NB4 (cell line): ENCODE data around the gene BMAL1.

Experiments used
- DNase-seq: peaks from one replicate; pipeline ENCODE4 v3.0.0; 2010; ENCODE audit warnings: low read depth
- H3K4me3 ChIP-seq: one replicate; pipeline ENCODE4 v1.5.1; 2011; ENCODE audit warnings: mild to moderate bottlenecking, low read depth, low read length, moderate library complexity
- CTCF ChIP-seq: IDR thresholded peaks from one replicate; pipeline ENCODE4 v1.5.1; 2012; ENCODE audit warnings: low read depth, low read length
- MYC ChIP-seq: IDR thresholded peaks from 2 replicates; pipeline ENCODE4 v1.6.1; 2011; ENCODE audit warnings: low read depth, low read length
- POLR2A ChIP-seq: IDR thresholded peaks from 2 replicates; pipeline ENCODE4 v1.6.1; 2011; ENCODE audit warnings: mild to moderate bottlenecking; ENCODE audit not compliant: insufficient read length; ENCODE audit errors: extremely low read depth
- TF ChIP-seq, protein P1 (sequence below): IDR thresholded peaks from 2 replicates; pipeline ENCODE4 v1.6.1; 2011; ENCODE audit warnings: low read depth, low read length

BMAL1 gene

DNA sequence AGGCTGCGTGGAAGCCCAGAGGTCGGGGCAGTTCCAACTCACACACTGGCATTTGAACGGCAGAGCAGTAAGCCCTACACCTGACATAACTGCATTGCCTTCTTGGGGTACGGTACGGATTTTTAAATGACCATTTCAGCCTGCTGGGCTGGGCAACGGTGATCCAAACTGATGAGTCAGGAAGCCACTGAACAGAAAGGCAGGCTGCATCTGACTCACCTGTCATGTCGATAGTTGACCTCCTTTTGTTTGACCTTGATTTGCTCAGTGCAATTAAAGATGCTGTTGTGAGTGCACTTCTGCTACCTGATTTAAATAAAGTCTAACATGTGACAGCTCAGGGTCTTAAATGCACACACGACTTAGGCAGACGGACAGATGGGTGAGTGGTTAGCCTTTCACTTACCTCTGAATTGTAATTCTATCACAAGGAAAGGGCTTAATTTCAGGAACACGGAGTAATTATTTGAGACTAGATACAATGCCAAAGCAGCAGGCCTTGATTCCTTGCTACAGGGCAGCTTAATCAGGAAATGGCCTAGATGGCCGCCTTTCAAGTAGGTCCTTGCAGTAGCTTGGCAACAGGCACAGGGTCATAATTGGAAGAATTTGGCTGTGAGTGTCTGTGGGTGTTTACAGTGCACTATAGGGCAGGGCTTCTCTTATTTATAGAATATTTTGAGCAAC lies 52.2 kb downstream of the BMAL1 start:
- no peak for DNase-seq
- no peak overlapping the region for H3K4me3 ChIP-seq
- TF ChIP-seq, protein P1, sequence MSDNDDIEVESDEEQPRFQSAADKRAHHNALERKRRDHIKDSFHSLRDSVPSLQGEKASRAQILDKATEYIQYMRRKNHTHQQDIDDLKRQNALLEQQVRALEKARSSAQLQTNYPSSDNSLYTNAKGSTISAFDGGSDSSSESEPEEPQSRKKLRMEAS: no peak
- TF ChIP-seq MYC (no peak), CTCF (no peak), POLR2A (no peak)

DNA sequence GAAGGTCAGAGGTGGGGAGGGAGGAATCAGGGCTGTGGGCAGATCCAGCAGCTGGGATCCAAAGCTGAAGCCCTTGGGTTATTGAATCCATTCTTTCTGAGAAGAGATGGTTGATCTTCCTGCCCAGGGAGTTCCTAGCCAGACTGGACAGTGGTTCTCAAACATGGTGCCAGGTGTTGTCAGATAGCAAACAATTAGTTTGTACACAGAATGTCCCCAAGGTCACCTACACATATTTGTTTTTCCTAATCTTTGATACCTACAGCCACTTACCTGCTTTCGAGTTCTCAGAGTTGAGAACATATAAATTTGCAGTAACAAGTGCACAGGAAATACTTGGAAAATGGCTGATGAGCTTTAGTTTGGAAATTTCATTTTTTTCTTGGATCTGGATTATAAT lies 54.5 kb downstream of the BMAL1 start:
- no peak overlapping the region for H3K4me3 ChIP-seq
- TF ChIP-seq, protein P1: no peak
- TF ChIP-seq MYC: no peak
- TF ChIP-seq POLR2A: no peak
- no peak for TF ChIP-seq CTCF
- no peak for DNase-seq

- TF ChIP-seq POLR2A (no peak), MYC (no peak)
- TF ChIP-seq, protein P1: no peak
- peak; percentile 39 for DNase-seq
- no peak overlapping the region for H3K4me3 ChIP-seq
Measured at GRCh38 chr11:13333456-13333957, 55.9 kb downstream of the BMAL1 start.

DNA sequence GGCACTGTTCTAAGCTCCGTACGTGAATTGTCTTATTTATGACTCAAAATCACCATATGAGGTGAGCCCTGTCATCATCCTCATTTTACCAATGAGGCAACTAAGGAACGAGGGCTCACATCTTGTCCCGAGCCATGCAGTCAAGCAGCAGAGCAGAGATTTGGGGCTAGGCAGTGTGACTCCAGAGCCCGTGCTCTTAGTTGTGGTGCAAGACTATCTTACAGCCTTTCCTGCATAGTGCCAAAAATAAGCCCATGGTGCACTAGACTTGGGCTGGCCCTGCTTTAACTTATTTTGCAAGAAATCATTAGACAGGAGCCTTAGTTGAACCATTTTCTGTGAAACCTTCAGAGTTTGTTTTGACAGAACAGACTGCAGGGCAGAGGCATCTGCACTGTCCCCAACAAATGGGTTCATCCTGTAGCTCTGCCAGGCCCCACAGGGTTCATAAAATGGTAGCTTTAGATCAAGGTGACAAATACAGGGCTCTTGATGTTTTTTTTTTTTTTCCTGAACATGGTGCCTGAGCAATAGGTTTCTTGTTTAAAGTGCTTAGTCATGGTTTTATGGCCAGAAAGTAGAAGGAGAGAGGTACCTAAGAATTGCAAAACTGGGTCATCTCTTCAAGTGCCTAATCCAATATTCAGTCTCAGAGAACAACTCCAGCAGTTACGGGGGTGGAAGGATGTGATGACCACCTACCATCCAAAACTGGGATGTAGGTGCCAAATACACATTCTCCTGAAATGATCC lies 56.6 kb downstream of the BMAL1 start:
- H3K4me3 ChIP-seq: no peak overlapping the region
- TF ChIP-seq POLR2A: no peak
- TF ChIP-seq, protein P1: no peak
- DNase-seq: no peak

DNA sequence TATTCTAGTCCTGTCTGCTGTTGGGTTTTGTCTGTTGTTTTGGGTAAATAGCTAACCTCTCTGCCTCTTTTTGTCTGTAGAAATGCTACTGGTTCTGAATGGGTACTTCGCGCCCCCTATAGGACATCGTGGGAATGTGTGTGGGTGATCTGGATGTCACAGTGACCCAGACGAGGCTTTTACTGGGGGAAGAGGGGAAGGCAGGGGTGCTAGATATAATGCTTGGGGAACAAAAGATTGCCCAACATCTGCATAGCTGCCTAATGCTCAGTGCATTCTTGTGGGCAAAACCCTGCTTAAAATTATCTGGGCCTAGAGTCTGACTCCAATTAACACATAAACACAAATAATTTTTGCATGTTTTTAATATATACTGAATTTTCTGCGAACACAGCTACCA lies 57.7 kb downstream of the BMAL1 start:
- H3K4me3 ChIP-seq: no peak overlapping the region
- DNase-seq: peak; percentile 76
- TF ChIP-seq POLR2A: no peak
- peak; percentile 86 for TF ChIP-seq CTCF
- TF ChIP-seq, protein P1: no peak
- no peak for TF ChIP-seq MYC

GRCh38 chr11:13336246-13336878 lies 58.8 kb downstream of the BMAL1 start:
- TF ChIP-seq POLR2A (no peak), CTCF (no peak), MYC (no peak)
- TF ChIP-seq, protein P1: no peak
- DNase-seq: no peak

More at GRCh38 chr11:13336246-13336878, 58.8 kb downstream of the BMAL1 start:
- no peak overlapping the region for H3K4me3 ChIP-seq
